Putamen (tissue), 1 donor: ENCODE data around the gene FAM171A2.

Experiments
- DNase-seq: peaks from one replicate; pipeline ENCODE4 v3.0.0-alpha.2; 2016; ENCODE audit warnings: low spot score

FAM171A2 gene

DNA sequence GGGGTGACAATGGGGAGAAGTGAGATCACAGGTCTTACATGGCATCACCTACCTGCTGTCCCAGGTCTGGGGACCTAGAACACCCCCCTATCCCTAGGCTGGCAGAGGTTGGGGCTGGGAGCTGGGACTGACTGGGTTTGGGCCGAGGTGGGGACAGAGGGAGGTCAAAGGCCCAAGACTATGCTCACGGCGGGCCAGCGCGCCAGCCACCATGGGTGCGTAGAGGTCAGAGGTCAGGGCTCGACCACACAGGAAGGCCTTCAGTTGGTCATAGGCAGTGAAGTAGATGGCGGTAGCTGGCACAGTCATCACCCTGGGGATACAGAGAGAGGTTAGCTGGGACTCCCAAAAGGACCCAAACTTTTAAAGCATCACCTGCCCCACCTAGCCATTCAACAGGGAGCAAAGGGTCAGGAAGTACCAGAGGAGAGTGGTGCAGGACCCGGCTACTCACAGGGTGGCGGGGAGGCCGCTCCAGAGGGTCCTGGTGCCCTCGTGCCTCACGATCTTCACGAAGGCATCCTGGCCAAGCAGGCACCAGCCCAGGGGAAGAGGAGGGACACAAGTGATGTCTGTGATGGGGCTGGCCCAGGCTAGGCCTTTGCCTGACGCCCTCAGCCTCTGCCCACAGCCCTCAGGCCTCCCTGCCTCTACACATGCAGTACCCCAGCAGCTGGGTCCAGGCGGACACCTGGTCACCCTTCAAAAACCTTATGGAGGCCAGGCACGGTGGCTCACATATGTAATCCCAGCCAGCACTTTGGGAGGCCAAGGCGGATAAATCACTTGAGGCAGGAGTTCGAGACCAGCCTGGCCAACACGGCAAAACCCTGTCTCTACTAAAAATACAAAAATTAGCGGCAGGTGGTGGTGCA is 42.2 kb downstream of the FAM171A2 start:
- no peak for DNase-seq

DNA sequence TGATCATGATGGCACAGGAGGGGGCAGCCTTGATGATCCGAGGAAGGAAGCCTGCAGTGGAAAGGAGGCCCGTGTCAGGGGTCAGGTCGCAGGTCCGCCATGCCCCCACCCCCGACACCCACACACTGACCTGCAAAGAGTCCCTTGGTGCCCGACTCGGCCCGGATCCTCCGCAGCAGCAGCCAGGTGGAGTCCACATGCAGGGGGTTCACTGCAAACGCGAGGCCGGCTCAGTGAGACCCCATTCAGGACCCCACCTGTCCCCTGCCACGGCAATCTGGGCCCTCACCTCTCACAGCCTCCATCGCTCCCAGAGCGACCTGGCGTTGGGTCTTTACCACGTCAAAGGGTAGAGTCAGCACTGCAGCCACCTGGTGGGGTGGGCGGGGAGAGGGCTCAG is 43.6 kb downstream of the FAM171A2 start:
- DNase-seq = no peak

DNA sequence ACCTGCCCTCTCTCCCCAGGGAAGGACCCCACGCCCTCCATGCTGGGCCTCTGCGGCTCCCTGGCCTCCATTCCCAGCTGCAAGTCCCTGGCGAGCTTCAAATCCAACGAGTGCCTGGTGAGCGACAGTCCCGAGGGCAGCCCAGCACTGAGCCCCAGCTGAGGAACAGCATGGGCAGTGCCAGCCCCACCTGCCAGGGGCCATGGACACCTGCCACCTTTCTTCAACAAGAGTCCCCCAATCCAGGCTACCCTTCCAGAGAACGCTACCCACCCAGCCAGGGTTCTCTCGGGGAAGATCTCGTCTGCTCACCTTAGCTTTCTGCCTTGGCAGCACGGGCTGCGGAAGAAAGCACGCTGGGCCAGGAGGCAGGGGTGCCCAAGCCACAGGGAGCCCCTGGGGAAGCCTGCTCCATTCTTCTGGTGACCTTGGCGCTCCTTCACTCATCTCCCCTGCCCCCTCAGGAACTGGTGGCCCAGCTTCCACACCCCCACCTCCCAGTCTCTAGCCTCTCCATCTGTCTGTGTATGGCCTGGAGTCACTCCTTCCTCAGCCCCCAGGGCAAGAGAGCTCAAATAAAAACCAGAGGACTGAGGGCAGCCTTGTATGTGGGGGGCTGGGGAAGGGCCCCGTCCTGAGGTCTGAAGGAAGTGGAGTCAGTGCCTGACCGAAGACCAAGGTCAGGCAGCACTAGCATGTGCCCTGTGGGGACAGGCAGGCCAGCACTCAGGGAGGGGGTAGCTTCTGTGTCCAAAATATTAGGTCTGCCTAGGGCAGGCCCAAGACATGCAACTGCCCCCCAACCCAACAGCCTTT is 45.4 kb downstream of the FAM171A2 start:
- DNase-seq = no peak

DNA sequence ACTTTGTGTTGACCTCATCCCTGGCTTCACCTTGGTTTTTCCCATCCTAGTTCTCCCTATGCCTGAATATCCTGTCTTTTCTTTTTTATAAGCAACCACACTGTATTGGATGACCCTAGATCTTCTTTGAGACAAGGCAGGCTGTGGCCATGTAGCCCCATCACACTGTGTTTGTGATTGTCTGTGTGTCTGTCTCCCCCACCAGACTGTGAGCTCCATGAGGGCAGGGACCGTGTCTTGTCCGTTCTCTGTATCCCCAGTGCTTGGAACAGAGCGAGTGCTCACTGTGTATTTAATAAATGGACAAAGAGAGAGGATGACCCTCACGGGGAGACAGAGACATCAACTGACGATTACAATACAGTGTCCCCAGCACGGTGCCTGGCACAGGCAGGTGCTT is 46.1 kb downstream of the FAM171A2 start:
- DNase-seq = no peak

DNA sequence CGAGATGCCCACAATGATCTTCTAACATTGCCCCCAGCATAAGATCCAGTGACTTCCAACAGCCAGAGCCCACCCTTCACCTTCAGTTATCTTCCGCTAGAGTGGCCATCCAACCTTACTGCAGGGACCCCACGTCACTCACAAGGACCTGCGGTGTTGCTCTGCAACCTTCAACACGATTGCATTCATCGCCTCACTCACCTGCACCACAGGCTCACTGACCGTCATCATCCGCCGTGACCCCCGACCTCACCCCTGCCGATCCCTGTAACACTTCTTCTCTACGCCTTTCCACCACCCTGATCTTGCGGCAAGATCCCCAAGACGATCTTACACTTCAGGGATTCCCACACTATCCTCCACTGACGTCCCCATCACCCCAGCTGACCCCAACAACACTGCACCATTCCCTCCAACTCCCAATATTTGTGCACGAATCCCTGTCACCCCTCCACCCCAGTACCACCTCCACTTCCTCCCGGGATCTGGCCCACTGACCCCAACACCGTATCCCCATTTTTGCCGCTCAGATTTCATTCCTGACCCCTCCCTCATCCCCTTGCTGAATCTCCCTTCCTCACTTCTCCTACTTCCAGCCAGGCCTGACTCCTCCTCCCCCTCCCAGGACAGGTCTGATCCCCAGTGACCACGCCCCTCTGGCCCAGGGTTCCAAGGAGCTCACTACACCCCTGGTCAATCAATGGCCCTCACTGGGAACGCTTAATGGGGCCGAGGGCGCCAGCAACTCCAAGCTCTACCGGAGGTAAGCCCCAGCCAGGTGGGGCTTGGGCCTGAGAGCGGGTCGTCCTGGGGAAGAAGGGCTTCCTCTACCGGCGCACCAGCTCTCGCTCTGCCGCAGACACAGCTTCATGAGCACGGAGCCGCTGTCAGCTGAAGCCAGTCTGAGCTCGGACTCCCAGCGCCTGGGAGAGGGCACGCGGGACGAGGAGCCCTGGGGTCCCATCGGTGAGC is 47.6 kb downstream of the FAM171A2 start:
- DNase-seq = no peak

DNA sequence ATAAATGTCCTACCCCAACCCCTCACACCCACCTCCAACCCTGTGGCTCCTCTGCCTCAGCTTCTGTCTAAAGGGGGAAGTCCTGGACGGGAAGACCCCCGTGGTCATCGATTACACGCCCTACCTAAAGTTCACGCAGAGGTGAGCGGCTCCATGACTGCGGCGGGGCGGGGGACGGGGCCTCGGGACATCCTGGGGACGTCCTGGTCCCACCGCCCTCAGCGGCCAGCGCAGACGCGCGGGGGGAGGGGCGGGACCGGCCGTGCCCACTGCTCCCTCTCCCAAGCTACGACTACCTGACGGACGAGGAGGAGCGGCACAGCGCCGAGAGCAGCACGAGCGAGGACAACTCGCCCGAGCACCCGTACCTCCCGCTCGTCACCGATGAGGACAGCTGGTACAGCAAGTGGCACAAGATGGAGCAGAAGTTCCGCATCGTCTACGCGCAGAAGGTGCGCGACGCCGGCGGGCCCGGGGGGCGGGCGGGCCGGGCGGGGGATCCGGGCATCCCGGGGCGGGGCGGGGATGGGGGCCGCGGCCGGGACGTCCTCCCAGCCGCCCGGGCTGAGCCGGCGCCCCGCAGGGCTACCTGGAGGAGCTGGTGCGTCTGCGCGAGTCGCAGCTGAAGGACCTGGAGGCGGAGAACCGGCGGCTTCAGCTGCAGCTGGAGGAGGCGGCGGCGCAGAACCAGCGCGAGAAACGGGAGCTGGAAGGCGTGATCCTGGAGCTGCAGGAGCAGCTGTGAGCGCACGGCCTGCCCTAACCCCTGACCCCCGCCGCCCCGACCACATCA is 48.6 kb downstream of the FAM171A2 start:
- DNase-seq = peak; percentile 45

DNA sequence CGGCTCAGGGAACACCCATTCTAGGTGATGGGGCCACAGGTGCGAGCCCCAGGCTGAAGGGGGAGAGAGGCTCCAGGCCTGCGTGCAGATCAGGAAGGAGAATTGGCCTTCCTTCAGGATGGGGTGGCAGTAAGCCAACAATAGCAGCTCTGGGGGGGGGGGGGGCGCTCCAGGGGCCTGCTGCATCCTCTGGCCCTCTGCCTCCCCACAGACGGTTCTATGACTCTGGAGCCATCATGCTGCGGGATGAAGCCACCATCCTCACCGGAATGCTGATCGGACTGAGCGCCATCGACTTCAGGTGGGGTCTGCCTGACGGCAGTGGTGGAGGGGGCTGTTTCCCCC is 49.2 kb downstream of the FAM171A2 start:
- no peak for DNase-seq

DNA sequence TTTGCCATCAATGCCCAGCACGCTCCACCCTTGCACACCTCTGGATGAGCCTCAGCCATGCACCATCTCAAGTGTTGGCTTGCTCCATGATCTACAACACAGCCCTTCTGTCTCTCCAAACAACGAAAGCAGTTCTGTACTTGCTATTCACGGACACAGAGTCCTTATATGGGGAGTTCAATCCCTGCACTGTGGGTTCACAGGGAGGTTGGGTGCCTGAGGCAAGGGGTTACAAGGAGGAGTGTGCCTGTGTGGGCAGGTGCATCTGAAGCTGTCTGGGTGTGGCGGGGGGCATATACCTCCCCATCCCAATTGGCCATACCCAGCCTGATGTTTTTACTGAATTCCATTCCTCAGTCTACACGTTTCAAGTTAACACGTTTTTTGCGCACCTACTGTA is 49.6 kb downstream of the FAM171A2 start:
- no peak for DNase-seq

DNA sequence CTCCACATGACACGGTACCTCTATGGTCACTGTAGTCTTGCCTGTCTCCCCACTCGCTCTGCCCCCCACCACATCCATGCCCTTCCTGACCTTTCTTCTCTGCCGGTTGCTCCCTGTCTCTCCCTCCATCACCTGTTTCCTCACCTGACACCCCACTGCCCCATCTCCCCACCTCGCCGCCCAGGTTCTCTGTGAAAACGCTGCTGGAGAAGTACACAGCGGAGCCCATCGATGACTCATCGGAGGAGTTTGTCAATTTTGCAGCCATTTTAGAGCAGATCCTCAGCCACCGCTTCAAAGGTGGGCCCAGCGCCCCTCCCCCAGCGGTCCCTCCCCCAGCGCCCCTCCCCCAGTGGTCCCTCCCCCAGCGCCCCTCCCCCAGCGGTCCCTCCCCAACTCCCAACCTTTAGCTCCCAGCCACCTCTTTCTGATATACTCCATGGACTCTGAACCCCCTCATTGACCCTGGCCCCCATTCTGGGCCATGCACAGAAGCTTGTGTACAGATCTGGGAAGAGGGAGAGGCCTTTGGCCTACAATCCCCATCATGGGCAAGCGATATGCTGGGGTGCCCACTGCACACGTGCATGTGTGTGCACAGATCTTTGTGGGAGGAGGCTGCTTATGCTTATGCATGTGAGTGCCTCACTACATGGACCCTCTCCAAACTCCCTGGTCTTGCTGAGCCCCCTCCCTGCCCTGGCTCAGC is 51.1 kb downstream of the FAM171A2 start:
- no peak for DNase-seq

DNA sequence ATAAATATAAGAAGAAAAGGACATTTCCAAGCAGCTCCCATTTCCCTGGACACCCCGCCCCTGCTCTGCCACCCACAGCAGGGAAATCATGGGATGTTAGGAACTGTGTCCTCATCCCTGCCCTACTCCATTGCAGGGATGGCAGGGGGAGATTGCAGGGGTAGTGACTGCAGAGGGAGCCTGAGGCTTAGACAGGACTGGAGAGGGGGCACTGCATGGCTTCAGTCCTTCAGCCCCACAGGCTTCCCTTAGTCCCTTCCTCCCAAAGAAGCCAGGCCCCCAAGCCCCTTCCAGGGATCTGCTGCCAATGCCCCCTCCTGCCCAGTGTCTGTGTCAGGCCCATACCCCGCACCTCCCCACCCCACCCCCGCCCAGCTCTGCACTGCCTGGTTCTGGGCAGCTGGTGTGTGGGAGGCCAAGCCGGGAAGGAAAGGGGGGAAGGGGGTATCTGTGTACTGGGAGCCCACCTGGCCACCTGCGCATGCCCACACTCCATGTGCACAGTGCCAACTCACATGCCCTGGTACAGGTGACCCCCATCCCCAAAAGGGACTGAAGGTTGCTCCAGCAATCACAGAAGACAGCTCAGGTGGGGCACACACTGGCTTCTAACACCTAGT is 52.0 kb downstream of the FAM171A2 start:
- DNase-seq = no peak

DNA sequence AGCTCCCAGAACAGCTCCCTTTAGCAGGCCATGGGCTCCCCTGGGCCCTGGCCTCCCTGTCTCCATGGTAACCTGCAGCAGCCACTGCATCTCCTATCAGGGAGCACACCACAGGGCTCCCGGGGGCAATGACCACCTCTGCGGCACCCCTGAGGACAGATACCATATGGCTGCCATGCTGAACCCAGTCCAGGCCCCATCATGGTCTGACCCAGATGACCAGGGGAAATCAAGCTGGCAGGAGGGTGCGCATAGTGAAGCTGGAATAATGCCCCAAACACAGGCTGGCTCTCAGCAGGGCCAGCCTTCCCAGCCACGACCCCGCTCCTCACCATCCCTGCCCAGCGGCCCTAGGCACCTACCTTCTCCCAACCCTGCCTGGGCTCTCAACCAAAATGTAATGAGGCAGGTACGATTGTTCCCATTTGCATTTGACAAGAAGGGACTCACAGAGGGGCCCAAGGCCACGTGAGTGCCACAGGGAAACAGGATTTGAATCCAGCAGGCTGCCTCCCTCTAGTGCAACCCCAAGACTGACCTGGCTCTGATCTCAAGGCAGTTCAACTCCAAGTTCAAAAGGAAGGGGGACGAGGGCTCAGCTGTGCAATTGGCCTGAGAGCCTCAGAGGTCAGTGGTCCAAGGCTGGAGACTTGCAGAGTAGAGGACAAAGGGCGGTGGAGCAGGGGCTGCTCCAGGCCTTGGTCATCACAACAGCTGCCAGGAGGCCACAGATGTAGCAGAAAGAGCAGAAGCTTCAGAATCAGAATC is 52.9 kb downstream of the FAM171A2 start:
- no peak for DNase-seq

DNA sequence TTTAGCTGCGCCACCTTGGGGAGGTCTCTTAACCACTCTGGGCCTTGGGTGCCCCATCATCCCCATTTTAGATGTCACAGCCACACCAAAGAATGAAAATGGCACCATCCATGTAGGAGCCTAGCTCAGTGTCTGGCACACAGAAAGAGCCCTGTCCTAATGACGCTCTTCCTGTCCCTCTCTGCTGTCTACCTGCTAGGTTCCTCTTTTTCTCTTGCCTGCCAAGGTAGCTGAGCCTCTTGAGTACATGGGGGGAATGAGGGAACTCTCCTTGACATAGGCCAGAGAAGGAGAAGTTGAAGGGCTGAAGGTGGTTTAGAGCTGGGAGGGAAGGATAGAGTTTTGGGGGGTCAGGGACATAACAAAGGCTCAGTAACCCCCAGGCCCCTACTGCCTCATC is 53.5 kb downstream of the FAM171A2 start:
- no peak for DNase-seq

DNA sequence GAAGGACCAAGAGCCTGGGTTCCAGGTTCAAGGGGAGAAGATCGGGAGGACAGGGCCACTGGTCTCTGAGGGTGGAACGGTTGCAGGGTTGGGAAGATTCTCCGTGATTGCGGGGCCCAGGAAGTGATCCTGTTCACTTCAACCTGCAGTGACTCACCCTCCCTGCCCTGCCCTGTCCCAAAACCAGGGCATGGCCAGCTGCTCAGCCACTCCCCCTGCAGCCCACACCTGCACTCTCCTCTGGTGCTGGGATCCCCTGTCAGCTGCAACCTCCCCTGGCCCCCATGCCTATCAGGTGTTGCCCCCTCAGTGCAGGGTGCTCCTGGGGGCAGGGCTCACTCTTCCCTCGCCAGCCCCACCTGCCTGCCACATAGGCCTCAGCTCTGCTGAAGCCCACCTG is 54.2 kb downstream of the FAM171A2 start:
- no peak for DNase-seq

DNA sequence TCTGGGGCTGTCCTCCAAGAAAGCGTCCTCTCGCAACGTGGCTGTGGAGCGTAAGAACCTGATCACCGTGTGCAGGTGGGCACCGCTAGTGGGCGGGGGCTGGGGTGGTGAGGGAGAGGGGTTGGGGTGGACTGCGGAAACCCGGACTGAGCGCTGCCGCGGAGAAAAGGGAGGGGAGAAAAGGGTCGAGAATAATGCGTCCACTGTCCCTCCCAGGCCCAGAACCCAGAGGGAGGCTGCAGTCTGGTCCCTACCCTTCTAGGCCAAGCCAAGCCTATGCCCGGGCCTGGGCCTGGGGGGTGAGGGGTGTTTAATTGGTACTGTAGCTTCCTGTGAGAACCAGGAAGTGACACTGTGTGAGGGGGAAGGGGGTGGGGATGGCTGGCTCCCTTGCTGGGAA is 54.8 kb downstream of the FAM171A2 start:
- peak; percentile 50 for DNase-seq

DNA sequence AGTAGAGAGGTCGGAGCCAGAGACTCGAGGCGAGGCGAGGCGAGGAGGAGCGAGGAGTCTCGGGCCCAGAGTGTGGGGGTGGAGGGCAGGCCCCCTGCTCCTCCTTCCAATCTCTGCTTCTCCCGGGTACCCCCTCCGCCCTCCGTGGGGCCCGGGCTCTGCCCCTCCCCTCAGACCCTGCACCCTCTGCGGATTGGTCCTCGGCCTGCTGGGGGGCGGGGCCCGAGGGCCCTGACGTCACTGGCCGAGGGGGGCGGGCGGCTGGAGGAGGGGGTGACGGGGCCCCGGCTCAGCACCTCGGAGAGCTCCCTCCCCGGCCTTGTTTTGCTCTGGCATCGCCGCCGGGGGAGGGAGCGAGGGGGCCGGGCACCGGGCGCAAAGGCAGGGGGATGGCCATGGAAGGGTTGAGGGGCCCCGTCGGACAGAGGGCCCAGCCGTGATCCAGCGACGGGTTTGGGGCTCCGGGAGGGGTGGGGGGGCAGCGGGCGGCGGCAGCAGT is 55.3 kb downstream of the FAM171A2 start, which contains the start of gene RUNDC3A:
TSS of gene RUNDC3A (plus strand) at position 282 of the 499 bp plus-strand sequence. CDS start 232 bp downstream, outside the sequence.
- DNase-seq = peak; percentile 96

DNA sequence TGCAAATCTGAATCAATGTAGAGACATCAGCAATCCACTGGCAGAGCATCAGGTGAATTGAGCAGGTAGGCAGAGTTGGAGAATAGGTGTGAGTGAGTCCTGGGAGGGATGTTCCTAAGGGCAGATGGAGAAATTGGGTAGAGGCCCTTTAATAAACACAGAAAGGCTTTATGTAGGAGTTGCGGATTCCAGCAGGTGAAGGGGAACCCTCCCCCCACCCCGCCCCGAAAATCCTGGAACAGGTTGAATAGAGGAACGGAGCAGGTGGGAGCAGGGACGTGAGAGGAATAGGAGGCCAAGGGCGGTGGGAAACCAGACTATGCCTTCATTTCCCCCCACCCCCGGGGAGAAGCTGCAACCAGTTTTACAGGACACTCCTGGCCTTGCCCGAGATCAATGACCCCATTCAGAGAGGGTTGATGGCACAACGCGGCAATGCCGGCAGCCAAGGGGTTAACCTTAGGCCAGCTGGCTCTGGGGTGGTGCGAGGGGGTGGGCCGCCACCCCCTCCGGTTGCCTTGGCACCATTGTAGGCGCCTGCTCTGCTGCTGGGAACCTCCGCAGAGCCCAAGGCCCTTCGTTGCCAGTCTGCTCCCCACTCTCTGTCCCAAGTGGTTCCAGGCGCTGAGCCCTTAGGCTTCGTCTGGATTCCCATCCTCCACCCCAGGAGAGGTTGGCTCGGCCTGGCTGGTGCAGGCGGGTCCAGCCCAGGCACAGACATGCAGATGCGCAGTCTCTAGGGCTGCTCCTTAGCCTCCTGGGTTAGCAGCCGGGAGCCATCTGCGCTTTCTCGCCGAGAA is 56.1 kb downstream of the FAM171A2 start:
- peak; percentile 86 for DNase-seq

DNA sequence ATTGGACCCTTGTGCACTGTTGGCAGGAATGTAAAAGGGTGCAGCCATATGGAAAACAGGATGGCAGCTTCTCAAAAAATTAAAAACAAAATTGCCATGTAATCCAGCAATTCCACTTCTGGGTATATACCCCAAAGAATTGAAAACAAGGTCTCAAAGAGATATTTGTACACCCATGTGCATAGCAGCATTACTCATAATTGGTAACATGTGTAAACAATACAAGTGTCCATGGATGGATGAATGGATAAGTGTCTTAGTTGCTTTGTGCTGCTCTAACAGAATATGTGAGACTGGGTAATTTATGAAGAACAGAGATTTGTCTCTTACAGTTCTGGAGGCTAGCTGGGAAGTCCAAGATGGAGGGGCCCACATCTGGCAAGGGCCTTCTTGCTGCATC is 59.0 kb downstream of the FAM171A2 start:
- DNase-seq = no peak
